Measurements from ENCODE around the gene PDSS2. TPM values are rescaled to one million over a fixed set of nuclear protein-coding genes. Genes with fewer than 3 reads are reported as not detected.
A peak's percentile ranks its signal among the peaks of the same experiment; 100 is the strongest.
"Not testable (repeated sequence)": the region's sequence is repeated elsewhere in the genome, so short reads cannot be mapped to it uniquely, and the experiment has no call there.

PDSS2 gene
- total RNA-seq, 1 donor = 12.5 TPM

DNA sequence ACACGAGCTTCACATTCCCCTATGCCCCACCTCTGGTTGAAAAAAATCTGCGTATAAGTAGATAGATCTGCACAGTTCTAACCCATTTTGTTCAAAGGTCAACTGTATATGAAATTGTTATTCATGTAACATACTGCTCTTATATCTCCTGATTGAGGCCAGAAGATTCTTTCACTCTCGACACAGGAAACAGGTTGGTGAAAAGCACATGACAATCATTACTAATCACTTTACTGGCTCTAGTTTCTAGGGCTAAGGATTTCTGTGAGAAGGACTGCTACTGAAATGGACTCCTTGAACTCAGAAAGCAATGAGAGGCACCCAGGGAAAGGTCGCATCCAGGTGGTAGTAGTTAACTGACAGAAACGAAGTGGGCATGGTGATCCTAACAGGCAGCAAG, 21.7 kb downstream of the PDSS2 start:
- no peak overlapping the region for H3K4me3 ChIP-seq (ENCODE audit: low read depth, low read length)
- TF ChIP-seq, protein P1, sequence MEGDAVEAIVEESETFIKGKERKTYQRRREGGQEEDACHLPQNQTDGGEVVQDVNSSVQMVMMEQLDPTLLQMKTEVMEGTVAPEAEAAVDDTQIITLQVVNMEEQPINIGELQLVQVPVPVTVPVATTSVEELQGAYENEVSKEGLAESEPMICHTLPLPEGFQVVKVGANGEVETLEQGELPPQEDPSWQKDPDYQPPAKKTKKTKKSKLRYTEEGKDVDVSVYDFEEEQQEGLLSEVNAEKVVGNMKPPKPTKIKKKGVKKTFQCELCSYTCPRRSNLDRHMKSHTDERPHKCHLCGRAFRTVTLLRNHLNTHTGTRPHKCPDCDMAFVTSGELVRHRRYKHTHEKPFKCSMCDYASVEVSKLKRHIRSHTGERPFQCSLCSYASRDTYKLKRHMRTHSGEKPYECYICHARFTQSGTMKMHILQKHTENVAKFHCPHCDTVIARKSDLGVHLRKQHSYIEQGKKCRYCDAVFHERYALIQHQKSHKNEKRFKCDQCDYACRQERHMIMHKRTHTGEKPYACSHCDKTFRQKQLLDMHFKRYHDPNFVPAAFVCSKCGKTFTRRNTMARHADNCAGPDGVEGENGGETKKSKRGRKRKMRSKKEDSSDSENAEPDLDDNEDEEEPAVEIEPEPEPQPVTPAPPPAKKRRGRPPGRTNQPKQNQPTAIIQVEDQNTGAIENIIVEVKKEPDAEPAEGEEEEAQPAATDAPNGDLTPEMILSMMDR (IDR thresholded peaks at IDR 0.05; ENCODE audit: insufficient read depth, low read depth, low read length) = no peak
- no peak for DNase-seq (ENCODE audit: low read depth)

GRCh38 chr6:107436881-107437280, 22.5 kb downstream of the PDSS2 start:
- no peak for DNase-seq (ENCODE audit: low read depth)
- TF ChIP-seq, protein P1 (IDR thresholded peaks at IDR 0.05; ENCODE audit: insufficient read depth, low read depth, low read length) = no peak
- H3K4me3 ChIP-seq (ENCODE audit: low read depth, low read length) = no peak overlapping the region

DNA sequence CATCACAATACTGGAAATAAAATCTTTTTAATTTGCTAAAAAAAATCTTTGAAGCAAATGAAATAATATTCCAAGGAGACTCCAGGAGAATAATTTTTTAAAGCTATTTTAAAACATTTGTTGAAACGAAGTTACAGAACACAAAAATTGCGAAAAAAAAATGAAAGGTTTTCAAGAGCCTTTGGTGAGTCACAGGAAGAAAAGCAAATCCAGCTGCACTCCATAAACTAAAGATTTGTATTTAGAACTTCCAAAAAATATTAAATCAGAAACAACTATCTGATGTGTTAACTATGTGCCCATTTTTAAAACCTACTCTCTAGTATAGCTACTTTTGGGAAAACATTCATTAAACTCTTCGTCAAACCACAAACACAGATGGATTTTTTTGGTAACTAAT, 23.6 kb downstream of the PDSS2 start:
- DNase-seq (ENCODE audit: low read depth) = peak; percentile 28
- no peak overlapping the region for H3K4me3 ChIP-seq (ENCODE audit: low read depth, low read length)
- TF ChIP-seq, protein P1 (IDR thresholded peaks at IDR 0.05; ENCODE audit: insufficient read depth, low read depth, low read length) = no peak

DNA sequence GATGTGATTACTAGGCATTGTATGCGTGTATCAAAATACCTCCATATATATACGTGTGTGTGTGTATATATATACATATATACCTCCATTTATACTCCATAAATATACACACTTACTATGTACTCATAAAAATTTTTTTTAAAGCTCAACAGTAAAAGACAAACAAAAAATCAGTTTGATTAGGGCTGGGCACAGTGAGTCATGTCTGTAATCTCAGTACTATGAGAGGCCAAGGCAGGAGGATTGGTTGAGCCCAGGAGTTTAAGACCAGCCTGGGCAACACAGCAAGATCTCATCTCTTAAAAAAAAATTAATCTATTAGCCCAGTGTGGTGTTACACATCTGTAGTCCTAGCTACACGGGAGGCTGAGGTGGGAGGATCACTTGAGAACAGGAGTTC, 24.6 kb downstream of the PDSS2 start:
- TF ChIP-seq, protein P1 (IDR thresholded peaks at IDR 0.05; ENCODE audit: insufficient read depth, low read depth, low read length) = no peak
- DNase-seq (ENCODE audit: low read depth) = no peak

DNA sequence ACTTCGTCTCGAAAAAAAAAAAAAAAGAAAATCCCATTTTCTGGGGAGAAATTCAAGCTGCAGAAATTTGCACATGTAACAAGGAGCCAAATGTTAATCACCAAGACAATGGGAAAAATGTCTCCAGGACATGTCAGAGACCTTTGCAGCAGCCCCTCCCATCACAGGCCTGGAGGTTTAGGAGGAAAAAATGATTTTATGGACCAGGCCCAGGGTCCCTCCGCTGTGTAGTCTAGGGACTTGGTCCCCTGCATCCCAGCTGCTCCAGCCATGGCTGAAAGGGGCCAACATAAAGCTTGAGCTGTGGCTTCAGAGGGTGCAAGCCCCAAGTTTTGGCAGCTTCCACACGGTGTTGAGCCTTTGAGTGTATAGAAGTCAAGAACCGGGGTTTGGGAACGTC, 33.4 kb downstream of the PDSS2 start:
- H3K4me3 ChIP-seq (ENCODE audit: low read depth, low read length); DNase-seq (ENCODE audit: low read depth): not testable (repeated sequence)

More for the DNA sequence above, 24.6 kb downstream of the PDSS2 start:
- H3K4me3 ChIP-seq (ENCODE audit: low read depth, low read length) = no peak overlapping the region

DNA sequence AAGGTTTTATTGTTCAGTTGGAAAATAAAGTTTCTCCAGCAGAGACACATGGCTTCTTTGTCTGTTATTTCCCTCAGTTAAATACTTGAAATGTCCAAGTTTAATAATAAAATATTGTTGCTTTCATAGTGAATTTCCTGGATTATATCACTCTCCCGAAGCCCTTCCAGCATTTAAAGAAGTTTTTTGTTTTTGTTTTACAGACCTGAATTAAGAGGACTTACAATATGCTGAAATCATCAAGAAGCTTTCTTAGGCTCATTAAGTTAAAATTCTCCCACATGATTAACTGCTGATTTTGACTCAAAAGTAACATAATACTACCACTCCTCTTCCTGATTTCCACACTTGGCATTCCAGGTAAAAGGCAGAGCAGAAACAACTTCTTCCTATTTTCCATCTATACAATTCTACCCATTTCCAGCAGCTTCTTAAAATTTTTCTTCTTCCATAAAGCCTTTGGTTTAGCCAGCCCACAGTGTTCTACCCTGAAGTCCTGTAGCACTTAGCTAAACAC, 35.8 kb downstream of the PDSS2 start:
- TF ChIP-seq, protein P1 (IDR thresholded peaks at IDR 0.05; ENCODE audit: insufficient read depth, low read depth, low read length) = no peak
- H3K4me3 ChIP-seq (ENCODE audit: low read depth, low read length) = no peak overlapping the region
- no peak for DNase-seq (ENCODE audit: low read depth)

- H3K4me3 ChIP-seq (ENCODE audit: low read depth, low read length) = no peak overlapping the region
- DNase-seq (ENCODE audit: low read depth) = no peak
- TF ChIP-seq, protein P1 (IDR thresholded peaks at IDR 0.05; ENCODE audit: insufficient read depth, low read depth, low read length) = no peak
These were observed 37.6 kb downstream of the PDSS2 start for GRCh38 chr6:107421696-107422256.
